ENCODE results near the gene HEATR3. TPM values are rescaled to one million over a fixed set of nuclear protein-coding genes. Genes with fewer than 3 reads are reported as not detected.

Gene HEATR3
- total RNA-seq, 1 donor, result 18.8 TPM

DNA sequence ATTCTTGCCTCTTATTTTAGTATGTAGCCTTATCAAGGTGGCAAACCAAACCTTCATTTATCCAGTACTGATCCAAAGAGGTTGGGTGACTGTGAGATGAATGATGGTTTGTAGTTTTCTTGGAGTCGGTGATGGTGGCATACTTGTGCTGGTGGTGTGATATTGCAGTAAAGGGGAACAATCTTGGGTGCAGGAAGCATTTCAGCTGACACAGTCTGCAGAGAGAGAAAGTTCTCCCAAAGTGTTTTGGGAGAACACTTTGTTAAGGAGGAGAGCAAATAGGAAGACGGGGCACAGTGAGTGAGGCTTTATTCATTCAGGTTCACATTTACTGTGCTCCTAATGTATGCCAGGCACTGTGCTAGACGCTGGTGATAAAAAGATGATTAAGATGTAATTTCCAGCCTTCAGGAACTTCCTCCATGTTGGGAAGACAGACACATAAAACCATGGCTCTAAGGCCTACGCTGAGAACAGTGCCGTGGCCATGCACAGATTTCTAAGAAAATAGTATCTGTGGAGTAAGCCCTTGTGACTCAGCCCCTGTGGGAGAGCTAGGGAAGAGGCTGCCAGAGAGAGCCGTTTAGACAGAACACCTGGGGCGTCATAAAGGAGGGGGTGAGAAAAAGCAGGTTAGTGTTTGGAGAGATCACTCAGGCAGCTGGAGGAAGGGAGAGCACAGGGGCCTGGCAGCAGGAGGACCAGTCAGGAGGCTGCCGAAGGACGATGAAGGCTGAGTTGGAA, 13.8 kb downstream of the HEATR3 start:
- TF ChIP-seq, protein P1, sequence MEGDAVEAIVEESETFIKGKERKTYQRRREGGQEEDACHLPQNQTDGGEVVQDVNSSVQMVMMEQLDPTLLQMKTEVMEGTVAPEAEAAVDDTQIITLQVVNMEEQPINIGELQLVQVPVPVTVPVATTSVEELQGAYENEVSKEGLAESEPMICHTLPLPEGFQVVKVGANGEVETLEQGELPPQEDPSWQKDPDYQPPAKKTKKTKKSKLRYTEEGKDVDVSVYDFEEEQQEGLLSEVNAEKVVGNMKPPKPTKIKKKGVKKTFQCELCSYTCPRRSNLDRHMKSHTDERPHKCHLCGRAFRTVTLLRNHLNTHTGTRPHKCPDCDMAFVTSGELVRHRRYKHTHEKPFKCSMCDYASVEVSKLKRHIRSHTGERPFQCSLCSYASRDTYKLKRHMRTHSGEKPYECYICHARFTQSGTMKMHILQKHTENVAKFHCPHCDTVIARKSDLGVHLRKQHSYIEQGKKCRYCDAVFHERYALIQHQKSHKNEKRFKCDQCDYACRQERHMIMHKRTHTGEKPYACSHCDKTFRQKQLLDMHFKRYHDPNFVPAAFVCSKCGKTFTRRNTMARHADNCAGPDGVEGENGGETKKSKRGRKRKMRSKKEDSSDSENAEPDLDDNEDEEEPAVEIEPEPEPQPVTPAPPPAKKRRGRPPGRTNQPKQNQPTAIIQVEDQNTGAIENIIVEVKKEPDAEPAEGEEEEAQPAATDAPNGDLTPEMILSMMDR (IDR thresholded peaks at IDR 0.05; ENCODE audit: insufficient read depth, low read length), result no peak

DNA sequence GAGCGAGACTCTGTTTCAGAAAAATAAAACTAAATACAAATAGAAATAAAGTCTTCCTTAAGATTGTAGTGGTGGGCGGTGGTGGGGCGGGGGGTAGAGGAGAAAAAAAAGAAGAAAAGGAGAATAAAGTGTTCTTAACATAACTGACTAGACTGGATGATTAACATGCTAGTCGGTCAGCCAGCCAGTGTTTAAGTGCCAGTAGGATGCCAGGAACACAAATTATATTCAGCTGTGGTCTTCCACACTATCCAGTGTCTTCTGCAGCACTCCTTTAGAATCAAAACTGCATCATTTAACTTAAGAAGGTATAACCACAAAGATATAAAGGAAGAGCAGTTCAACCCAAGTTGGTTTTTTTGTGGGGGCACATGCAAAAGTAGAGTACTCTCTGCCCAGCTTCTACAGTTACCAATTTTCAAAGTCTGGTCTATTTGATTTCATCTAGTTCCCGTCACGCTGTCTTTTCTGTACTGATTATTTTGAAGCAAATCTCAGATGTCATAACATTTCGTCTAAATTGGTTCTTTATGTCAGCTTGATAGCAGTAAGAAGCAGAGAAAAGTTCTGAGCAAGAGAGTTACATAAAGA, 15.8 kb downstream of the HEATR3 start:
- DNase-seq (ENCODE audit: low read depth), result no peak
- TF ChIP-seq, protein P1 (IDR thresholded peaks at IDR 0.05; ENCODE audit: insufficient read depth, low read length), result no peak
- no peak overlapping the region for H3K4me3 ChIP-seq (ENCODE audit: low read depth, low read length)

More for the DNA sequence above, 13.8 kb downstream of the HEATR3 start:
- no peak overlapping the region for H3K4me3 ChIP-seq (ENCODE audit: low read depth, low read length)
- no peak for DNase-seq (ENCODE audit: low read depth)

DNA sequence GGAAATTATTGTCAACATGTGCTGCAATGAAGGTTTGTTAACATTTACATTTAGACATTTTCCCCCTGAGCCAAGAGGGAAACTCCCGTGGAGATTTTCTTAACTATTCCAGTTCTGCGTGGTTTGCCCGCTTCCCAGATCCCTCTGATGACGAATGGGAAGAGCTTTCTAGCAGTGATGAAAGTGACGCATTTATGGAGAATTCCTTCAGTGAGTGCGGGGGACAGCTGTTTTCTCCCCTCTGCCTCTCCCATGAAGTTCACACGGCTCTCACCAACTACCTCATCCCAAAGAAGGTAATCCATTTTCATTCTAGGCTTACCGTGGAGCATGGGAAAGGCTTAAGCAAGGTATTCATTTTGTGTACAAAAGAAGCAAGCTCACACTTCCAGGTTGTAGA, 18.2 kb downstream of the HEATR3 start:
- no peak for DNase-seq (ENCODE audit: low read depth)
- TF ChIP-seq, protein P1 (IDR thresholded peaks at IDR 0.05; ENCODE audit: insufficient read depth, low read length), result no peak

DNA sequence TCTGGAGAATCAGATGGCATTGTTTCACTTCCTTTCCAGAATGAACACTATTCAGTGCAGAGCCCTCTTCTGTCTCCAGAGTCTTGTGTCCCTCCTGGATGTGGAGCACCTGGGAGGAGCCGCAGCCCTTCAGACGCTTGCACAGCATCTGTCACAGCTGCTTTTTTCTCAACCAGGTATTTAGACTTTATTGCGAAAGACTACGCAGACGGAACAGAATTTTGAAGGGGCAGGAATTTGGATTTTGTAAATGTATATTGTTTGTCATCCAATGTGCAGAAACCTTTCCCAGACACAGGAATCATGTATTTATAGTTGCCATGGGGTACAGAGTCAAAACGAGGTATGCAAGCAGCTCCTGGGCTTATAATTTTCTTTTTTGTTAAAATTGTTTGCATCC, 20.4 kb downstream of the HEATR3 start:
- TF ChIP-seq, protein P1 (IDR thresholded peaks at IDR 0.05; ENCODE audit: insufficient read depth, low read length), result no peak
- no peak for DNase-seq (ENCODE audit: low read depth)
- no peak overlapping the region for H3K4me3 ChIP-seq (ENCODE audit: low read depth, low read length)

More for the DNA sequence above, 18.2 kb downstream of the HEATR3 start:
- no peak overlapping the region for H3K4me3 ChIP-seq (ENCODE audit: low read depth, low read length)

- DNase-seq (ENCODE audit: low read depth), result no peak
- TF ChIP-seq, protein P1 (IDR thresholded peaks at IDR 0.05; ENCODE audit: insufficient read depth, low read length), result no peak
- no peak overlapping the region for H3K4me3 ChIP-seq (ENCODE audit: low read depth, low read length)
Measured at GRCh38 chr16:50088302-50088701, 22.5 kb downstream of the HEATR3 start.

DNA sequence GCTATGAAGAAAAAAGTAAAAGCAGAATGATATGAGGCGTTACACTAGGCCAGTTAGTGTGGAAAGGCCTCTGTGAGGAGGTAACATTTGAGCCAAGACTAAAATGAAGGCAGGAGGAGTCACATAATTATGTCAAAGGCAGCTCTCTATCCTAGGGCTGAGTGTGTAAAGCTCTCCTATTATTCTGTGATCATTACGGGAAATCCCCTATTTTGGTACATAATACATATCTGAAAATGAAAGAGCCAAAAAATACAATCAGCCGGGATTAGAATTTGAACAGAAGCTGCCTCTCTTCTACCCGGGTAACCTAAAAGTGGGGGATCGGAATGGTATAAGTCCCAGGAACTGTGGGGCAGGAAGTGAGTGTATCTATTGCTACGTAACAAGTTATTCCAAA, 27.1 kb downstream of the HEATR3 start:
- H3K4me3 ChIP-seq (ENCODE audit: low read depth, low read length), result no peak overlapping the region
- TF ChIP-seq, protein P1 (IDR thresholded peaks at IDR 0.05; ENCODE audit: insufficient read depth, low read length), result no peak
- DNase-seq (ENCODE audit: low read depth), result no peak

Measured in fibroblast of the aortic adventitia (primary cell).